NCI-H1105 treated with DMSO at 0.1 percent for 48 hours (cell line): ENCODE results near the gene COL18A1.
"Not testable (repeated sequence)": the region's sequence is repeated elsewhere in the genome, so short reads cannot be mapped to it uniquely, and the experiment has no call there.

Experiments
- DNase-seq: peaks from one replicate; lab custom pipeline; 2025; lab: John Stamatoyannopoulos, UW

COL18A1 gene

GRCh38 chr21:45522381-45522780 lies 117.4 kb downstream of the COL18A1 start:
- DNase-seq: no peak

GRCh38 chr21:45522986-45523385 lies 118.0 kb downstream of the COL18A1 start:
- DNase-seq: no peak

DNA sequence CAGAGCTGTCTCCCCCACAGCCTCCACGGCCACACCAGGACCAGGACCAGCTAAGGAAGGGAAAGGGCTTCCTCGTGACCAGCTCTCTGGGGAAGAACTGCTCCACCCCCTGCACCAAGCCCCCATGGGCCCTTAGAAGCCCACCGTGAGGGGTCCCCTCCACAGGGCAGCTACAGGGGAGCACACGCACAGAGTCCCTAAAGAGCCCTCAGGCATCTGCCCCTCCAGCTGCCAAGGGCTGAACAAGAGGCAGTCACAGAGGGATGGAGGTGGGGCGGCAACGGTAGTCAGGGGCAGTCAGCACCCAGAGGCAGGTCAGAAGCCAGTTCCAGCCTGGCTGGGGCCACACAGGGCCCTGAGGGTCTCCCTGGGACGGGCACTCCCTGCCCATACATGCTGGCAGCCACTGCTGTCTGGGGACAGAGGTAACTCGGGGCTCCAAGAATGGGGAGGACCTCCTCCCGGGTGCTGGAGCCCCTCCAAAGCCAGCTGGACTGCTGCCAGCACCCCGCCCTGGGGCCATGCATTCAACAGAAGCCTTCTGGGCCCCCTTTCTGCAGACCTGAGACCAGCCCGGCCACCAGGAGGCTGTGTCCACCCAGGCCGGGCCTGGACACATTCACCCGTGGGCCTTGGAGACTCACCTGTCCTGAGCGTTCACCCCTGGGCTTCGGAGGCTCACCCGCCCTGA lies 118.6 kb downstream of the COL18A1 start:
- no peak for DNase-seq

GRCh38 chr21:45524756-45525152 lies 119.8 kb downstream of the COL18A1 start:
- DNase-seq: no peak

DNA sequence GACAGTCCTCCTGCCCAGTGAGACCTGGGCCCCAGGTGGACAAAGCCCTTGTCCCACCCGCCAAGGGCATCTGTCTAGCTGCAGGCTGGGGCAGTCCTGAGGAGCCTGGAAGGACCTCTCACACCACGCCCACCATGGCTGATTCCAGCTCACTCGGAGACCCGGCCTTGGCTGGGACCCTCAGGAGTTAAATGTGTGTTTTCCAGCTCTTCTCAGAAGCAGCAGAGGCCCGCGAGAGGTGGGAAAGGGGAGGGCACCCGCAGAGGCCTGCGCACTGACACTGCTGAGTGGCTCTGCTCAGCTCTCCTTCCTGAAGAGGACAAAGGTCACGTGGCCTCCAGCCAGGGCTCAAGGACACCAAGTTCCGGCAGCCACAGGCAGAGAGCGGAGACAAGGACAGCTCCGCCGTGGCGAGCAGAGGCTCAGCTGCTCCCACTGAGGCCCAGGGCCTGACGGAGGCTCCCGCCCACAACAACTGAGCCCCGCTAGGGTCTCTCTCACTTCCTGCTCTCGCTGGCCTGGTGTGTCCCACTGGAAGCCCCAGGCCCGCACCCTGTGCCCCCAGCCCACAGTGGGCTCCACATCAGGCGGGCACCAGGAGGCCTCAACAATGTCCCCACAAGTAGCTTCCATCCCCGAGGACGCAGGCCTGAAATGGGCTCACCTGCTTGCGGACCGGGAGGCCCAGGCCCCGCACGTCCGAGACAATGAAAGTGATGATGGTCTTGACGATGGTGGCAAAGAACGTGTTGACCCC lies 120.4 kb downstream of the COL18A1 start:
- DNase-seq: no peak

DNA sequence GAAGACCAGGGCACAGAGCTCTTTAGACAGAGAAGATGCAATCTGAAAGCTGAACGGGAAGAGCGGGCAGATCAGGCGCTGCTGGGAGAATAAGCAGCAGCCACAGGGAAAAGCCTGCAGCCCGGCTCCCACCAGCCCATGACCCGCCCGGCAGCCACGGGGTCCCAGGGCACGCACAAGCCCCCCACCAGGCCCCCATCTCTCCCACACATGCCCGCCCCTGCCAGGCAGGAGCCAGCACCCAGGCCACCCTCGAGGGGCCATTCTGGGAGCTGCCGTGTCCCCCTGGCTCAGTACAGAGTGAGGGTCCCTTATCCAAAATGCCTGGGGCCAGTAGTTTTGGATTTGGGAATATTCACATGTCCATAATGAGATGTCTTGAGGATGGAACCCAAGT lies 120.9 kb downstream of the COL18A1 start:
- DNase-seq: no peak

DNA sequence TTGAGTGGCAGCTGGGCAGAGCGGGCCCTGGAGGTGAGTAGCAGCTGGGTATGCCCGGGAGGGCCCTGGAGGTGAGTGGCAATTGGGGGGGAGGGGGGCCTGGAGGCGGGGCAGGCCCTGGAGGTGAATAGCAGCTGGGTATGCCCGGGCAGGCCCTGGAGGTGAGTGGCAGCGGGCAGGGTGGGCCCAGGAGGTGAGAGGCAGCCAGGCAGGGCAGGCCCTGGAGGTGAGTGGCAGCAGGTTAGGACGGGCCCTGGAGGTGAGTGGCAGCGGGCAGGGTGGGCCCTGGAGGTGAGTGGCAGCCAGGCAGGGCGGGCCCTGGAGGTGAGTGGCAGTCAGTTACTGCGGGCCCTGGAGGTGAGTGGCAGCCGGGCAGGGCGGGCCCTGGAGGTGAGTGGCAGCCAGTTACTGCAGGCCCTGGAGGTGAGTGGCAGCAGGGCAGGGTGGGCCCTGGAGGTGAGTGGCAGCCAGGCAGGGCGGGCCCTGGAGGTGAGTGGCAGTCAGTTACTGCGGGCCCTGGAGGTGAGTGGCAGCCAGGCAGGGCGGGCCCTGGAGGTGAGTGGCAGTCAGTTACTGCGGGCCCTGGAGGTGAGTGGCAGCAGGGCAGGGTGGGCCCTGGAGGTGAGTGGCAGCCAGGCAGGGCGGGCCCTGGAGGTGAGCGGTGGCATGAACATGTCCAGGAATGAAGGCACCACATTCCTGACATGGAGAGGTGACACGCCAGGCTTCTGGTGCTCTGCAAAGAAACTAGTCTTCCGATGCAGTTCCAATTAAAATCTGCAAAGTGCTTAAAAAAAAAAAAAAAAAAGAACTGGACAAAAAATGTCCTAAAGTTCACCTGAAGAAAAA lies 122.4 kb downstream of the COL18A1 start:
- peak; percentile 12 for DNase-seq

GRCh38 chr21:45528028-45528705 lies 123.2 kb downstream of the COL18A1 start:
- no peak for DNase-seq

DNA sequence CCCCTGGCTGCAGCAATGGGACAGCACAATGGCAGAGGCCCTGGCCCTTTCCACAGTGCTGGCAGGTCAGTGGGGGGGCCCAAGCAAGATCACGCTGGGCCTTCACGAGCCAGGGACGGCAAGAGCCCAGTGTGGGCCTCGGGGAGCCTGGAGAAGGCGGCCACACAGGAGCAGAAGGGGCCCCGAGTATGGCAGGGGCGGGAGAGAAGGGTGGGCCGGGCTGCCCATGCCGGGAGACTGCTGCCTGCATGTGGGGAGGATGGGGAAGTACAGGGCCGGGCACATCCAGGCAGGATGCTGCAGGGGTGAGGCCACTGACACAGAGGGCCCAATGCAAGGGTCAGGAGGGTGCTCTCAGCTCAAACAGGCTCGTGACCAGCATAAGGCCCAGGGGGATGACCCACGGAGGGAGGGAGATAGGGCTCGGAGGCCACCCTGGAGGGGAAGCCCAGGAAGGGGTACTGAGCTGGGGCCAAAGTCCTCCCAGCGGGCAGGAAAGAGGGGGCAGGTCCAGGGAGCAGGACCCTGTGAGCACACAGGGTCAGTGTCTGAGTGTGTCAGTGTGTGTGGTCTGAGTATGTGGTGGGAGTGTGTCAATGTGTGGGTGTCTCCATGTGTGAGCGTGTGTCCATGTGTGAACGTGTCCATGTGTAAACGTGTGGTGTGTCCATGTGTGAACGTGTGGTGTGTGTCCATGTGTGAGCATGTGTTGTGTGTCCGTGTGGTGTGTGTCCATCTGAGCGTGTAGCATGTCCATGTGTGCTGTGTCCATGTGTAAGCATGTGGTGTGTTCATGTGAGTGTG lies 124.2 kb downstream of the COL18A1 start:
- DNase-seq: no peak

DNA sequence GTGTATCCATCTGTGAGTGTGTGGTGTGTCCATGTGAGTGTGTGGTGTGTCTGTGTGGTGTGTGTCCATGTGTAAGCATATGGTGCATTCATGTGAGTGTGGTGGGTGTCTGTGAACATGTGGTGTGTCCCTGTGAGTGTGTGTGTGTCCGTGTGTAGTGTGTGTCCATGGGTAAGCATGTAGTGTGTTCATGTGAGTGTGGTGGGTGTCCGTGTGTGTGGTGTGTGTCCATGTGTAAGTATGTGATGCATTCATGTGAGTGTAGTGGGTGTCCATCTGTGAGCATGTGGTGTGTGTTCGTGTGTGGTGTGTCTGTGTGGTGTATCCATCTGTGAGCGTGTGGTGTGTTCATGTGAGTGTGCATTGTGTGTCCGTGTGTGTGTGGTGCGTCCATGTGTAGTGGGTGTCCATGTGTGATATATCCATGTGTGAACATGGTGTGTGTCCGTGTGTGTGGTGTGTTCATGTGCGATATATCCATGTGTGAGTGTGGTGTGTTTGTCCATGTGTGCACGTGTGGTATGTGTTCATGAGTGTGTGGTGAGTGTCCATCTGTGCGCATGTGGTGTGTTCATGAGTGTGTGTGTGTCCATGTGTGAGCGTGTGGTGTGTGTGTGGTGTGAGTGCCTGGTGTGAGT lies 124.9 kb downstream of the COL18A1 start:
- DNase-seq: no peak

DNA sequence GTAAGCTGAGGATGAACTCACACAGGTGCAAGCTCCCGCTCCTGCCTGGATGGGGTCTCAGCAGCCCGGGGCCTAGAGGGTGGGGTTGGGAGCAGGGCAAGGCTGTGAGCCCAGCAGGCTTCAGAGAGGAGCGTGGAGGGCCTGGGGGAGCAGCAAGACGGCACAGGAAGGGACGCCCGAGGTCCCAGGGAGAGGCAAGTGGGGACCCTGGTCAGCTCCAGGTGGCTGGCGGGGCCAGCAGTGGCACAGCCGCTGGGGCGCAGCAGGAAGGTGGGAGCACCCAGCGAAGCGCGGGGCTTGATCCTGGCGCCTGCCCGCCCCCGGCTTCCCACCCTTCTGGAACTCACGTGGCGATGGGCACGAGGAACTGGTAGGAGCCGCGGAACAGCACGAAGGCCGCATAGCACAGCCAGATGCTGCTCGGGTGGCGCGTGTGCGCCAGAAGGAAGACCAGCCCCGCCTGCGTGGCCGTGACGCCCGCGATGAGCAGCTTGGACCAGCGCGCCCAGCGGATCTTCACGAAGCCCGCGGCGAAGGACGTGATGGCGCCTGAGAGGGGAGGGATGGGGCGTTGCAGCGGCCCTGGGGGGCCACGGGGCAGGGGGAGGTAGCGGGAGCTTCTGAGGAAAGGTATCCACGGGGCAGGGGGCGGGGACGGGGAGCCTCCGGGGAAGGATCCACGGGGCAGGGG lies 125.6 kb downstream of the COL18A1 start:
- DNase-seq: no peak

DNA sequence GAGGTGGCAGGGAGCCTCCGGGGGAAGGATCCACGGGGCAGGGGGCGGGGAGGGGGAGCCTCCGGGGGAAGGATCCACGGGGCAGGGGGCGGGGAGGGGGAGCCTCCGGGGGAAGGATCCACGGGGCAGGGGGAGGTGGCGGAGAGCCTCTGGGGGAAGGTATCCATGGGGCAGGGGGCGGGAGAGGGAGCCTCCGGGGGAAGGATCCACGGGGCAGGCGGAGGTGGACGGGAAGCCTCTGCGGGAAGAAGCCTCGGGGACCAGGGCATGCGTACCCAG lies 126.1 kb downstream of the COL18A1 start:
- not testable (repeated sequence) for DNase-seq

DNA sequence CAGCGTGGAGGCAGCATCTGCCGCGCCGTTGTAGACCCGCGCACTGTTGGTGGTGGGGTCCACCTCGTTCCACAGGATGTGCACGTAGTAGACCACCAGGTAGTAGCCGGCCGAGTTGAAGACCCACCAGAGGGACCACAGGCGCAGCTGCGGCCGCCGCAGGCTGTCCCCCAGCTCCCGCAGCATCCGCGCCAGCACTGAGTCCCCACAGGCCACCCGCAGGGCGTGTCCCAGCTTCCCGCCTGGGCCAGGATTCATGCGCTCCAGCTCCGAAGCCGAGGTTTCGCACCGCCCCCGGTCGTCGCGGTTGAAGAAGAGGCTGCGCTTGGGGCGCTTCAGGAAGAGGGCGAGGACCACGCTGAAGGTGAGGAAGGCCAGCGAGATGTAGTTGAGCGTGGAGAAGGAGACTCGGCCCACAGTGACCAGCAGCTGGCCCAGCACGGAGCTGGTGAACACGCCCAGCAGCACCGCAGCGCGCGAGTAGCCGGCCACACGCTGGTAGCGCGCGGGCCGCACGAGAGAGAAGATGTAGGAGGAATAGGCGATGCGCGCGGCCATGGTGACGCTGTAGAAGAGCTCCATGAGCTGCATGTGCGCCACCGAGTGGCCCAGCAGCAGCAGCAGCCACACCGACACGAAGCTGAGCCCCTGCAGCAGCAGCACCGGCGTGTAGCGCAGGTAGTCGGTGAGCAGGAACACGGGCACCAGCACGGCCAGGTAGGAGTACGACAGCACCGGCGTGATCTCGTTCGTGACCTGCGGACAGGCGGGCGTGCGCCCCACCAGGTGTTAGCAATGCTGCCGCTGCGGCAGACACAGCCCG lies 126.6 kb downstream of the COL18A1 start:
- no peak for DNase-seq

DNA sequence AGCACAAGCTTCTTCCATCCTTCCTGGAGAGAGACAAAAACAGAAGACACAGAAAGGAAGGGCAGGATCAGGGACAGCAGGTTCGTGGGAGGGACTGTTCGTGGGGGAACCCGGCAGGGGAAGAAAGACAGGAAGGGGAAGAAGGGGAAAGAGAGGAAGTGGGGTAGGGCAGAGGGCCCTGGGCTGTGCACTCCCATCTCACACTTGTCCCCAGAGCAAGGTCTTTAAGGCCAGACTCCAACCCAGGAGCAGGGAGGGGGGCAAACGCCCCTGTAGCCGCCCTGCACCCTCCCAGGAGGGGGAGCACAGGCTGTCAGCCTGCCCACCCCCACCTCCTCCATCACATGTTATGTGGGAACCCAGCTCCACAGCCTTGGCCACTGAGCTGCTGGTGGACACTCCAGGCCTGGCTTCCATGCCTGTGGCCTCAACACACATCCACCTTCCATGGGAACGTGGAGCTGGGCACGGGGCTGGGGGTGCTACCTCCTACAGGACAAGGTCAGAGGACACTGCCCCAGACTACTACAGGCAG lies 127.9 kb downstream of the COL18A1 start:
- DNase-seq: no peak

DNA sequence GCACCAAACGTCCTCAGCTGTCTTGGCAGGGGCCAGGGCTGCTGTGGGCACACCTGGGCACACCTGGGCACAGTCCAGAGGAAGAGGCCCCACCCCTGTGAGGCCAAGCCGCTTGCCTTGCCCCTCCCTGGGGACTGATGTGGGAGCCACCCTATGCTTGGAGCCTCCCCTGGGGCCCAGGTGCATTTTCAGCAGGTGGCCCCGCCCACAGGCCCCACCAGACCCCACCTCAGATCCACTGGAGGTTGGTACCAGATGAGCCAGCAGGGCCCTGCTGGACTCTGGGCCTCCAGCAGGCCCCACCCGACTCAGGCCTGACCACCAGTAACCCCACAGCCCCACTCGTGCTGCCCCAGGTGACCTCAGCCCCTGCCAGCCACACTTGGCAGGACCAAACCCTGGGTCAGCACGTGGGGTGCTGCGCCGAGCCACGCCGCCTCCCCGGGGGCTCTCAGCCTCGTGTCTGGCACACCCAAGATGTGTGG lies 128.4 kb downstream of the COL18A1 start:
- DNase-seq: no peak

DNA sequence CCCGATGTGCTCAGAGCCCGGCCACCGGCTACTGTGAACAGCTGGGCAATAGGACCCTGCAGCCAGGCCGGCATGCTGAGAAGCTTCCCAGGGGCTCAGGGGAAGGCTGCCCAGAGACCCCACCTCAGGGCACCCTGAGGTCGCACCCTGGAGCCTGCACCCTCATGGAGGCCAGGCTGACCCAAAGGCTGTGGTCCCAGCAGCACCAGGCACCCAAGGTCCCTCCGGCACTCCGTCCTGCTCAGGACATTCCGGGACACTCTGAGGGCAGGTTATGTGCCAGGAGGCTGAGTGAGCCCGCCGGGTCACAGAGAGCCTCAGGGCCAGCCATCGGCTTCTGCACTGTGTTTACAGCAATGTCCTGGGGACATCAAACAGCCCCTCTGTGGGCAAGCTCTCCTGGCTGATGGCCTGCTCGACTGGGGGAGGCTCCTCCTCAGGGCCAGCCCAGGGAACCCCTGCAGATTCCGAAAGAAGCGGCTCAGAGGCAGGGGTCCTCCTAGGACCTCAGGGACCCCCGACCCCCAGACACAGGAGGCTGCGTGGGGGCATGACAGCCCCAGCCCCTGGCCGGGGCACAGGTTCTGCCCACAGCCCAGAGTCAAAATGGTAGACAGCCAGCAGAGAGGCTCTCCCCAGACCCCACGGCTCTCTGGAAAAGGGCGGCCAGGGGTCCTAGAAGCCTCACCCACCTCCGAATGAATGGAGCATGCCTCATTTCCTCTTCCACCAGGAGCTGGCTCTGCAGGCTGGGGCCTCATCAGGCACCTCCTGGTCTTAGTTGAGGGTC lies 129.1 kb downstream of the COL18A1 start:
- DNase-seq: no peak

DNA sequence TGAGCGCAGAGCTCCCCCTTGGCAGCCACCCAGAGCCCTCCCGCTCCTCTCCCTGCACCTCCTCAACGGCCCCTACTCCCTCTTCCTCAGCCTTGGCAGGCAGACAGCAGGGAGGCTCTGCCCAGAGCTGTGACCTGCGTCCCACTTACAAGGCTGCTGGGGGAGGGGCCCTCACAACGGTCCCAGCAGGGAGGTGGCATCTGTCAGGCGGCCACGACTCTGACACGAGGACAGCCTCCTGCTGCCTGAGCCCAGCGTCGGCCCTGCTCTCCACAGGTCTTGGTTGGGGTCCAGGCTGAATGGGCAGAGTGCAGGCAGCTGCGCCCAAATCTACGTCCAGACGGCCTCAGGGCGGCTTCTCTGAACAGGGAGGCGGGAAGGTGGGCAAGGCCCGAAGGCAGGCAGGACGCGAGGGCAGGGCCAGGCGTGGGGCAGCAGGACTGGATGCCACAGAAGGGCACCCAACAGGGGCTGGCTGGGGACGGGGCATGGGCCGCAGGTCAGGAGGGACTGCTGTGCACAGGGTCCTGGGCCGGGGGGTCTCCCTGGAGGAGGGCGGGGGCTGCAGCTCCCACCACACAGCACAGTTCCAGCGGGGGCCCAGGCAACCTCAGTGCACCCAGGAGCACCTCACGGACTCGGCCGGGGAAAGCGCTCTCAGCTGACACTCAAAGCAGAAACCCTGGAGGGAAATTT lies 129.8 kb downstream of the COL18A1 start:
- DNase-seq: peak; percentile 7
